A673 (cell line): ENCODE measurements around the gene LRRC8C. TPM values are rescaled to one million over a fixed set of nuclear protein-coding genes. Genes with fewer than 3 reads are reported as not detected.

ENCODE experiments used
- BruUV-seq: library from RNA; stranded (reverse); fragments of 400-500 nt; replicated peaks from 2 replicates; lab custom pipeline; 2021; lab: Mats Ljungman, UMichigan
- CTCF ChIA-PET: fragments of 300-600 bp; sonication (Branson Sonifier 250); formaldehyde crosslinking; loops from one replicate; lab custom pipeline; 2022; ENCODE audit warnings: antibody characterized with exemption; lab: Charles Lee
- POLR2A ChIA-PET: fragments of 300-600 bp; sonication (Branson Sonifier 250); formaldehyde crosslinking; loops from one replicate; lab custom pipeline; 2022; ENCODE audit warnings: antibody characterized with exemption; ENCODE audit not compliant: low non-redundant PET; lab: Charles Lee
- DNase-seq: peaks from one replicate; pipeline ENCODE4 v3.0.0-alpha.2; 2015; ENCODE audit warnings: low spot score
- H3K27ac ChIP-seq: fragments of 200-600 bp; sonication (generic); 2 replicates; pipeline ENCODE4 v1.5.1; 2016; ENCODE audit warnings: mixed run types, low read depth, mild to moderate bottlenecking, mixed read lengths, antibody characterized with exemption, low read length; ENCODE audit not compliant: poor library complexity, severe bottlenecking
- H3K27me3 ChIP-seq: fragments of 200-600 bp; sonication (generic); replicated peaks from 2 replicates; pipeline ENCODE4 v1.6.1; 2017; ENCODE audit warnings: mixed run types, low read depth, mild to moderate bottlenecking, mixed read lengths, antibody characterized with exemption, low read length; ENCODE audit not compliant: insufficient read depth, poor library complexity
- H3K36me3 ChIP-seq: fragments of 200-600 bp; sonication (generic); 2 replicates; pipeline ENCODE4 v1.6.1; 2016; ENCODE audit warnings: mixed run types, mild to moderate bottlenecking, mixed read lengths, antibody characterized with exemption, low read length; ENCODE audit not compliant: insufficient read depth, poor library complexity, severe bottlenecking
- H3K4me1 ChIP-seq: fragments of 200-600 bp; sonication (generic); 2 replicates; pipeline ENCODE4 v1.6.1; 2017; ENCODE audit warnings: mixed run types, mild to moderate bottlenecking, mixed read lengths, antibody characterized with exemption, low read length; ENCODE audit not compliant: insufficient read depth, poor library complexity, severe bottlenecking
- H3K4me3 ChIP-seq: fragments of 200-600 bp; sonication (generic); 2 replicates; pipeline ENCODE4 v1.5.1; 2016; ENCODE audit warnings: low read depth, mixed run types, mild to moderate bottlenecking, mixed read lengths, low read length; ENCODE audit not compliant: poor library complexity, severe bottlenecking
- H3K9me3 ChIP-seq: fragments of 200-600 bp; sonication (generic); 2 replicates; pipeline ENCODE4 v1.6.1; 2016; ENCODE audit warnings: mixed run types, low read depth, mild to moderate bottlenecking, mixed read lengths, antibody characterized with exemption, low read length; ENCODE audit not compliant: poor library complexity, severe bottlenecking
- CTCF ChIP-seq: fragments of 300-800, 200-600 bp; sonication (generic); conservative IDR thresholded peaks from 2 replicates; pipeline ENCODE4 v1.5.1; 2017; ENCODE audit warnings: low read depth, mild to moderate bottlenecking, antibody characterized with exemption, low read length, moderate library complexity, mixed read lengths
- EZH2 ChIP-seq: fragments of 200-600 bp; sonication (generic); IDR thresholded peaks from 2 replicates; pipeline ENCODE4 v1.6.1; 2017; ENCODE audit warnings: borderline replicate concordance, low read depth, mild to moderate bottlenecking, mixed read lengths, antibody characterized with exemption, low read length; ENCODE audit not compliant: poor library complexity, severe bottlenecking
- intact Hi-C: fragments of 100-400 bp; cut with micrococcal nuclease; formaldehyde crosslinking; loops from one replicate; pipeline ENCODE4 v1.10.0; 2022; ENCODE audit not compliant: unreplicated experiment
- total RNA-seq: library from RNA; stranded (reverse); gene quantifications from 2 replicates; pipeline ENCODE4 v1.2.3, GENCODE V29; 2021

LRRC8C gene
- total RNA-seq, 1 experiment from 2014 or later: 6.9 TPM

GRCh38 chr1:89633800-89634625 lies 1.1 kb downstream of the LRRC8C start:
- ChIA-PET CTCF (interaction anchor here (1.3 kb wide), 1 partner anchor 129 kb away, joined by 3 read pairs; no protein-coding TSS in a partner anchor), POLR2A (no interaction called here)
- Histone ChIP-seq H3K36me3 (no peaks in the 10 kb centered on the region), H3K9me3 (no peaks in the 10 kb centered on the region), H3K4me1 (peaks cover 8% of the 10 kb centered on the region), H3K27ac (peak overlapping the region; percentile 79), H3K4me3 (peak overlapping the region; percentile 94), H3K27me3 (no peaks in the 10 kb centered on the region)
- DNase-seq: peak; percentile 18
- TSS peak; percentile 33 for BruUV-seq
- TF ChIP-seq CTCF (no peak), EZH2 (no peak)
- intact Hi-C loops: loop anchor here (5.0 to 10.0 kb wide), 2 partner anchors 83 to 351 kb away; no protein-coding TSS in a partner anchor

GRCh38 chr1:89635825-89636815 lies 3.2 kb downstream of the LRRC8C start:
- peak; percentile 39 for DNase-seq
- BruUV-seq: no TSS peak
- ChIA-PET POLR2A (interaction anchor here (0.5 kb wide), 1 partner anchor 128 kb away, joined by 18 read pairs; no protein-coding TSS in a partner anchor), CTCF (interaction anchor here (1.3 kb wide), 1 partner anchor 127 kb away, joined by 3 read pairs; no protein-coding TSS in a partner anchor)
- Histone ChIP-seq H3K36me3 (no peaks in the 10 kb centered on the region), H3K9me3 (no peaks in the 10 kb centered on the region), H3K4me1 (peaks cover 8% of the 10 kb centered on the region), H3K27me3 (no peaks in the 10 kb centered on the region), H3K4me3 (no peak overlapping the region), H3K27ac (no peak overlapping the region)
- TF ChIP-seq CTCF (no peak), EZH2 (no peak)
- intact Hi-C loops: loop anchor here (10.0 kb wide), 1 partner anchor 349 kb away; no protein-coding TSS in a partner anchor

- CTCF ChIA-PET: no interaction called here
- peaks cover 19% of the 10 kb centered on the region for H3K4me1 ChIP-seq
- no peaks in the 10 kb centered on the region for H3K36me3 ChIP-seq
- H3K27ac ChIP-seq: no peak overlapping the region
- no peak overlapping the region for H3K4me3 ChIP-seq
- intact Hi-C loops: loop anchor here (10.0 kb wide), 1 partner anchor 347 kb away; no protein-coding TSS in a partner anchor
- DNase-seq: no peak
- no peaks in the 10 kb centered on the region for H3K27me3 ChIP-seq
- H3K9me3 ChIP-seq: no peaks in the 10 kb centered on the region
- no TSS peak for BruUV-seq
- TF ChIP-seq EZH2 (no peak), CTCF (no peak)
- POLR2A ChIA-PET: no interaction called here
Measured at GRCh38 chr1:89637496-89637895, 4.6 kb downstream of the LRRC8C start.
